Transverse colon (tissue), 4 donors: Measurements from ENCODE around the gene RAB25. TPM values are rescaled to one million over a fixed set of nuclear protein-coding genes. Genes with fewer than 3 reads are reported as not detected.
"Not testable (repeated sequence)": the region's sequence is repeated elsewhere in the genome, so short reads cannot be mapped to it uniquely, and the experiment has no call there.

ENCODE experiments used
- DNase-seq: peaks from one replicate; pipeline ENCODE4 v3.0.0-alpha.2; 2019
- H3K27ac ChIP-seq, 4 donors: fragments of 200-600 bp; sonication (generic); 2 replicates each; pipeline ENCODE4 v1.5.1; 2016 to 2018; ENCODE audit warnings: inconsistent platforms in 4 of 4
- H3K27me3 ChIP-seq: fragments of 200-600 bp; sonication (generic); 2 replicates; pipeline ENCODE4 v1.5.1; 2017; ENCODE audit warnings: inconsistent platforms
- H3K36me3 ChIP-seq, 4 donors: fragments of 200-600 bp; sonication (generic); 2 replicates each; pipeline ENCODE4 v1.5.1; 2017 to 2019; ENCODE audit warnings: inconsistent platforms in 4 of 4
- H3K4me1 ChIP-seq, 4 donors: fragments of 200-600 bp; sonication (generic); 2 replicates each; pipeline ENCODE4 v1.5.1; 2017 to 2020; ENCODE audit warnings: inconsistent platforms in 4 of 4
- H3K4me3 ChIP-seq, 4 donors: fragments of 200-600 bp; sonication (generic); 1 replicate in 1 of 4; 2 replicates in 3 of 4; pipeline versions ENCODE4 v1.5.1 to v1.6.1; 2017 to 2019; ENCODE audit warnings: inconsistent platforms in 4 of 4
- H3K9me3 ChIP-seq, 2 donors: fragments of 200-600 bp; sonication (generic); 2 replicates each; pipeline ENCODE4 v1.5.1; 2017 to 2019; ENCODE audit warnings: inconsistent platforms in 2 of 2
- EP300 ChIP-seq: sonication (generic); formaldehyde crosslinking; IDR thresholded peaks from one replicate; pipeline ENCODE4 v1.6.1; 2017; ENCODE audit warnings: antibody characterized with exemption, low read depth
- POLR2A ChIP-seq: fragments of 450-650 bp; IDR thresholded peaks from one replicate; pipeline ENCODE4 v1.6.1; 2016; ENCODE audit warnings: antibody characterized with exemption, mild to moderate bottlenecking, moderate library complexity
- POLR2AphosphoS5 ChIP-seq, 3 donors: sonication (generic); formaldehyde crosslinking; IDR thresholded peaks; one replicate each; pipeline ENCODE4 v1.6.1; 2016; ENCODE audit warnings: antibody characterized with exemption in 3 of 3
- WGBS, 2 donors: methylation state at CpG; one replicate each; pipeline ENCODE4 v1.1.5; 2018; ENCODE audit warnings: low coverage in 1 of 2; 5-methylcytosine and 5-hydroxymethylcytosine counted together
- in situ Hi-C, 4 donors: fragments of 200-750 bp; cut with MboI; loops; one replicate each; pipeline versions ENCODE4 v1.15.0 to v1.15.1; 2017; ENCODE audit warnings: low sequenced_read_pairs in 3 of 4, low pct_ligation_motif_present in 1 of 4, low pct_unique_long_range_greater_than_20kb in 1 of 4
- intact Hi-C: fragments of 100-400 bp; cut with DNase I; formaldehyde crosslinking; loops from one replicate; pipeline ENCODE4 v1.15.1; 2023; ENCODE audit warnings: low total_unique reads
- total RNA-seq, 4 donors: library from RNA; depleted of rRNA; stranded (reverse); fragments of >200 nt; gene quantifications; one replicate each; pipeline ENCODE4 v1.1.0, GENCODE V29; 2016
- TF ChIP-seq, protein P1 (sequence below), 5 experiments: fragments of 200-600 bp in 3 of 5; fragments of 450-650 bp in 2 of 5; sonication (generic) in 3 of 5; IDR thresholded peaks; 1 replicate in 2 of 5; 2 replicates in 3 of 5; pipeline ENCODE4 v1.5.1; 2016 to 2017; ENCODE audit warnings: antibody characterized with exemption in 5 of 5, inconsistent platforms in 3 of 5, mild to moderate bottlenecking in 2 of 5, moderate library complexity in 1 of 5

RAB25 gene
- total RNA-seq, 4 donors from 2014 or later: 140 to 213 (median 174) TPM

DNA sequence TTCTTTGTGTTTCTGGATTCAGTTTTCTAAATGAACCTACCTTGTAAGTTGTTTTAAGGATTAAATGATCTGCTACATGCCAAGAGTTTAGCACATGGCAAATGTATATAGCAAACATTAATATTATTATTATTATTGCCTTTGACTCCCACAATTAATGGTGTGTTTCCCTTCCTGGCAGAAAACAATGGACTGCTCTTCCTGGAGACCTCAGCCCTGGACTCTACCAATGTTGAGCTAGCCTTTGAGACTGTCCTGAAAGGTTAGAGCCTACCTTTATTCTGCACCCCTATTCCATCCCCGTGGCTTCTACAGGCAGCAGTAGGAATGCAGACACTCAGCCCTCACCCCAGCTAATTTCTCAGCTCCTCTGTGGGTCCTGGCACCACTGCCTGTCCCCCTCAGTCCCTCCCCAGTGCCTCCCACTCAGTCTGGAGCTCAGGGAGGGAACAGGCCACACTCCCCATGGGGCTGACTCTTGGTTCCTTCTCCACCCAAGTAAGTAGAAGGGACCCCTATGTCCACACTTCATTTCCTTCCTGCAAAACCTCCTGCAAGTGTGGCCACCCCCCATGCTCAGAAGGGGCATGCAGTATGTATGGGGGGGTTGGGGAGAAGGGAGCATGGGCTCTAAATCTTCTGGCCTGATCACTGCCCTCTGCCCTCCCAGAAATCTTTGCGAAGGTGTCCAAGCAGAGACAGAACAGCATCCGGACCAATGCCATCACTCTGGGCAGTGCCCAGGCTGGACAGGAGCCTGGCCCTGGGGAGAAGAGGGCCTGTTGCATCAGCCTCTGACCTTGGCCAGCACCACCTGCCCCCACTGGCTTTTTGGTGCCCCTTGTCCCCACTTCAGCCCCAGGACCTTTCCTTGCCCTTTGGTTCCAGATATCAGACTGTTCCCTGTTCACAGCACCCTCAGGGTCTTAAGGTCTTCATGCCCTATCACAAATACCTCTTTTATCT lies 8.8 kb downstream of the RAB25 start:
- intact Hi-C loops: no loop called here
- 79% methylated on average over 3 of the region's 3 CpGs; no CpG with 5 or more reads in 1 of the 2 donors for WGBS, 2 donors
- H3K9me3 ChIP-seq: no peaks in the 10 kb centered on the region
- in situ Hi-C loops: no loop called here
- H3K27ac ChIP-seq: no peak overlapping the region
- no peak overlapping the region for H3K4me3 ChIP-seq
- H3K4me1 ChIP-seq: no peaks in the 10 kb centered on the region
- H3K27me3 ChIP-seq: no peaks in the 10 kb centered on the region
- DNase-seq: no peak
- H3K36me3 ChIP-seq: peaks cover 0 to 8% (median 0%) of the 10 kb centered on the region in 4 donors
- TF ChIP-seq POLR2AphosphoS5 (IDR thresholded peaks at IDR 0.05): no peak
- no peak for TF ChIP-seq EP300
- TF ChIP-seq POLR2A: no peak
- TF ChIP-seq, protein P1, sequence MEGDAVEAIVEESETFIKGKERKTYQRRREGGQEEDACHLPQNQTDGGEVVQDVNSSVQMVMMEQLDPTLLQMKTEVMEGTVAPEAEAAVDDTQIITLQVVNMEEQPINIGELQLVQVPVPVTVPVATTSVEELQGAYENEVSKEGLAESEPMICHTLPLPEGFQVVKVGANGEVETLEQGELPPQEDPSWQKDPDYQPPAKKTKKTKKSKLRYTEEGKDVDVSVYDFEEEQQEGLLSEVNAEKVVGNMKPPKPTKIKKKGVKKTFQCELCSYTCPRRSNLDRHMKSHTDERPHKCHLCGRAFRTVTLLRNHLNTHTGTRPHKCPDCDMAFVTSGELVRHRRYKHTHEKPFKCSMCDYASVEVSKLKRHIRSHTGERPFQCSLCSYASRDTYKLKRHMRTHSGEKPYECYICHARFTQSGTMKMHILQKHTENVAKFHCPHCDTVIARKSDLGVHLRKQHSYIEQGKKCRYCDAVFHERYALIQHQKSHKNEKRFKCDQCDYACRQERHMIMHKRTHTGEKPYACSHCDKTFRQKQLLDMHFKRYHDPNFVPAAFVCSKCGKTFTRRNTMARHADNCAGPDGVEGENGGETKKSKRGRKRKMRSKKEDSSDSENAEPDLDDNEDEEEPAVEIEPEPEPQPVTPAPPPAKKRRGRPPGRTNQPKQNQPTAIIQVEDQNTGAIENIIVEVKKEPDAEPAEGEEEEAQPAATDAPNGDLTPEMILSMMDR (IDR thresholded peaks at IDR 0.05): no peak

DNA sequence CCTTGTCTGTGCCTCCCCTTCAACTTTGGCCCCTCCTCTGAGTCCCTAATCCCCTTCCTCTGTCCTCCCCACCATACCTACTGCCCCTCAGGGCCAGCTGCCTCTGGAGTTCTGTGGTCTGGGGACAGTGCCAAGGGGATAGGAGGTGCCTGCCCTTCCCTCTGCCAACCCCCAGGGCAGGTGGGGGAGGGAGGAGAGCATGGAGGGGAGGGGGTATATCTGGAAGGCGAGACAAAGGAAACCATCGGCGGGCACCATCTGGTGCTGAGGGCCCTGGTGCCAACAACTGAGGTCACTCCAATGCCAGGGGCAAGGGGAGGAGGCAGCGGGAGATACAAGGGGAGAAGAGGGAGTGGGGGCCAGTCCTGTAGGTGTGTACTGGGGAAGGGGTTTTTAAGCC lies 9.6 kb downstream of the RAB25 start:
- no peak overlapping the region for H3K27ac ChIP-seq
- no peak overlapping the region for H3K4me3 ChIP-seq
- H3K27me3 ChIP-seq: no peaks in the 10 kb centered on the region
- intact Hi-C loops (no loop called here), in situ Hi-C loops (no loop called here)
- H3K4me1 ChIP-seq: peaks cover 0 to under 1% (median 0%) of the 10 kb centered on the region in 4 donors
- H3K36me3 ChIP-seq: peaks cover 0 to 8% (median 0%) of the 10 kb centered on the region in 4 donors
- DNase-seq: no peak
- no peaks in the 10 kb centered on the region for H3K9me3 ChIP-seq
- 73% methylated on average over 4 of the region's 4 CpGs; no CpG with 5 or more reads in 1 of the 2 donors for WGBS, 2 donors
- no peak for TF ChIP-seq POLR2A
- no peak for TF ChIP-seq EP300
- TF ChIP-seq, protein P1 (IDR thresholded peaks at IDR 0.05): no peak

DNA sequence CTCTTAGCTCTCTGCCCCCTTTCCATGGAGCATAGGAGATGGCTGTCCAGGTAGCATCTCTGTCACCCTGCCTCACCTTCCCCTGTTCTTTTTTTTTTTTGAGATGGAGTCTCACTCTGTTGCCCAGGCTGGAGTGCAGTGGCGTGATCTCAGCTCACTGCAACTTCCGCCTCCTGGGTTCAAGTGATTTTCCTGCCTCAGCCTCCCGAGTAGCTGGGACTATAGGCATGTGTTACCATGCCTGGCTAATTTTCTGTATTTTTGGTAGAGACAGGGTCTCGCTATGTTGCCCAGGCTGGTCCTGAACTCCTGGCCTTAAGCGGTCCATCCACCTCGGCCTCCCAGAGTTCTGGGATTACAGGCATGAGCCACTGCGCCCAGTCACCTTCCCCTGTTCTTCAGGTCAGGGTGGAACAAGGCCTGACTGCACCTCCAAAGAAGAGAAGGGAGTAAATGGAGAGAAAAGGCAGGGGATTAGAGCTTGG lies 10.4 kb downstream of the RAB25 start:
- H3K27me3 ChIP-seq, DNase-seq, H3K9me3 ChIP-seq, in situ Hi-C loops, H3K27ac ChIP-seq, H3K4me3 ChIP-seq, H3K4me1 ChIP-seq, intact Hi-C loops, H3K36me3 ChIP-seq: not testable (repeated sequence)
- 86 to 90% methylated on average over 2 to 7 of the region's 7 CpGs for WGBS, 2 donors

DNA sequence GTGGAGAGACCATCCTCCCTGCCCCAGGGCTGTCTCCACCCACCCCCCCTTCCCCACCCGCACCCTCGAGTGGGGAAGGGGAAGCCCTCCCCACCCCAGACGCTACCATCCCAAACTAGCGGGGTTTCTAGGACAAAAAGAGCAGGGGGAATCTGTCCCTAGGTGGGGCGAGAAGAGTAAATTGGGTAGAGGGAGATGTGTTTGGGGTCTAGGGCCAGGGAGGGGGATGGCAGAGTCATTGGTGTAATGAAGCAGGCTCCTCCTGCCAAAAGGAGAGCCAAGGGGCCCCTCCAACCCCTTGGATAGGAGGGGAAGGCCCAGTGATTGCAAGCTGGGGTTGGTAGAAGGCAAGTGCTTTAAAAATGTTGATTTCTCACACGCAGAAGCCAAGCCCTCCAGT lies 11.3 kb downstream of the RAB25 start:
- DNase-seq: no peak
- Histone ChIP-seq H3K27me3 (no peaks in the 10 kb centered on the region), H3K9me3 (no peaks in the 10 kb centered on the region), H3K4me1 (peaks cover 0 to 6% (median 0%) of the 10 kb centered on the region in 4 donors), H3K27ac (no peak overlapping the region), H3K4me3 (no peak overlapping the region), H3K36me3 (peaks cover 0 to 8% (median 0%) of the 10 kb centered on the region in 4 donors)
- in situ Hi-C loops: no loop called here
- WGBS, 2 donors: 50% methylated on average over 6 of the region's 6 CpGs; no CpG with 5 or more reads in 1 of the 2 donors
- TF ChIP-seq POLR2A (no peak), POLR2AphosphoS5 (IDR thresholded peaks at IDR 0.05) (no peak), EP300 (no peak)
- TF ChIP-seq, protein P1 (IDR thresholded peaks at IDR 0.05): no peak
- intact Hi-C loops: no loop called here
